ENCODE results near the gene NIT1.

The NIT1 gene

GRCh38 chr1:161117759-161118581, at the start of gene NIT1, which contains the start of gene PFDN2:
Gene NIT1, plus strand, starts transcription at chr1:161118105. Its CDS starts 72 bp downstream, at chr1:161118177.
Gene PFDN2, minus strand, starts transcription at chr1:161118037. Its CDS starts 11 bp downstream, at chr1:161118026.
- Mint-ChIP-seq H3K4me1 (peaks cover 49% of the 10 kb centered on the region), H3K27ac (peak within 1 kb of the TSS; percentile 87), H3K36me3 (peaks cover 11% of the 10 kb centered on the region), H3K4me3 (peak within 1 kb of the TSS; percentile 98), H3K27me3 (no peaks in the 10 kb centered on the region), H3K9me3 (no peaks in the 10 kb centered on the region)
- ATAC-seq (ENCODE audit: low read depth) (peak; percentile 81), DNase-seq (ENCODE audit: low spot score in 2 of 2) (peak; percentile 74 to 86)

GRCh38 chr1:161068306-161069234, 49.3 kb upstream of the NIT1 start:
- ATAC-seq (ENCODE audit: low read depth): peak; percentile 68
- peak; percentile 63 to 71 for DNase-seq (ENCODE audit: low spot score in 2 of 2)
- H3K27me3 Mint-ChIP-seq: no peaks in the 10 kb centered on the region
- peak overlapping the region; percentile 95 for H3K27ac Mint-ChIP-seq
- peaks cover 19% of the 10 kb centered on the region for H3K36me3 Mint-ChIP-seq
- H3K4me1 Mint-ChIP-seq: peaks cover 54% of the 10 kb centered on the region
- no peaks in the 10 kb centered on the region for H3K9me3 Mint-ChIP-seq
- peak overlapping the region; percentile 98 for H3K4me3 Mint-ChIP-seq

- H3K9me3 Mint-ChIP-seq: no peaks in the 10 kb centered on the region
- peak overlapping the region; percentile 98 for H3K4me3 Mint-ChIP-seq
- no peaks in the 10 kb centered on the region for H3K27me3 Mint-ChIP-seq
- H3K27ac Mint-ChIP-seq: peak overlapping the region; percentile 95
- peaks cover 17% of the 10 kb centered on the region for H3K36me3 Mint-ChIP-seq
- peaks cover 49% of the 10 kb centered on the region for H3K4me1 Mint-ChIP-seq
- DNase-seq (ENCODE audit: low spot score in 2 of 2) (no peak), ATAC-seq (ENCODE audit: low read depth) (no peak)
Observed at GRCh38 chr1:161069241-161069640, 48.7 kb upstream of the NIT1 start.

GRCh38 chr1:161069731-161070270, 48.1 kb upstream of the NIT1 start, which contains the start of gene ARHGAP30:
Gene ARHGAP30, minus strand, starts transcription at chr1:161069891. Its CDS starts 267 bp downstream, at chr1:161069624.
- H3K36me3 Mint-ChIP-seq: peaks cover 13% of the 10 kb centered on the region
- ATAC-seq (ENCODE audit: low read depth) (peak; percentile 81), DNase-seq (ENCODE audit: low spot score in 2 of 2) (peak; percentile 67 to 80)
- no peaks in the 10 kb centered on the region for H3K27me3 Mint-ChIP-seq
- peak within 1 kb of the TSS; percentile 98 for H3K4me3 Mint-ChIP-seq
- no peaks in the 10 kb centered on the region for H3K9me3 Mint-ChIP-seq
- H3K27ac Mint-ChIP-seq: peak within 1 kb of the TSS; percentile 95
- H3K4me1 Mint-ChIP-seq: peaks cover 43% of the 10 kb centered on the region

- ATAC-seq (ENCODE audit: low read depth): no peak
- peaks cover 13% of the 10 kb centered on the region for H3K36me3 Mint-ChIP-seq
- DNase-seq (ENCODE audit: low spot score in 2 of 2): no peak
- H3K27ac Mint-ChIP-seq: peak overlapping the region; percentile 95
- H3K4me1 Mint-ChIP-seq: peaks cover 43% of the 10 kb centered on the region
- no peaks in the 10 kb centered on the region for H3K27me3 Mint-ChIP-seq
- no peaks in the 10 kb centered on the region for H3K9me3 Mint-ChIP-seq
- no peak overlapping the region for H3K4me3 Mint-ChIP-seq
Observed at GRCh38 chr1:161070761-161071160, 47.1 kb upstream of the NIT1 start.

- Mint-ChIP-seq H3K36me3 (peaks cover 8% of the 10 kb centered on the region), H3K9me3 (no peaks in the 10 kb centered on the region), H3K27ac (peak overlapping the region; percentile 75), H3K27me3 (no peaks in the 10 kb centered on the region), H3K4me3 (no peak overlapping the region), H3K4me1 (peaks cover 37% of the 10 kb centered on the region)
- DNase-seq (ENCODE audit: low spot score in 2 of 2) (peak; percentile 32 to 40), ATAC-seq (ENCODE audit: low read depth) (no peak)
Observed at GRCh38 chr1:161071886-161072371, 46.0 kb upstream of the NIT1 start.

- H3K4me1 Mint-ChIP-seq: peaks cover 28% of the 10 kb centered on the region
- DNase-seq (ENCODE audit: low spot score in 2 of 2): no peak
- no peak for ATAC-seq (ENCODE audit: low read depth)
- no peaks in the 10 kb centered on the region for H3K9me3 Mint-ChIP-seq
- no peak overlapping the region for H3K27ac Mint-ChIP-seq
- no peaks in the 10 kb centered on the region for H3K27me3 Mint-ChIP-seq
- H3K36me3 Mint-ChIP-seq: peaks cover 4% of the 10 kb centered on the region
- no peak overlapping the region for H3K4me3 Mint-ChIP-seq
Observed at GRCh38 chr1:161072751-161073449, 45.0 kb upstream of the NIT1 start.

GRCh38 chr1:161073474-161074121, 44.3 kb upstream of the NIT1 start:
- H3K36me3 Mint-ChIP-seq: peaks cover 4% of the 10 kb centered on the region
- H3K9me3 Mint-ChIP-seq: no peaks in the 10 kb centered on the region
- H3K27ac Mint-ChIP-seq: no peak overlapping the region
- DNase-seq (ENCODE audit: low spot score in 2 of 2) (no peak), ATAC-seq (ENCODE audit: low read depth) (no peak)
- H3K4me1 Mint-ChIP-seq: peaks cover 23% of the 10 kb centered on the region
- H3K4me3 Mint-ChIP-seq: no peak overlapping the region
- H3K27me3 Mint-ChIP-seq: no peaks in the 10 kb centered on the region

GRCh38 chr1:161074676-161075368, 43.1 kb upstream of the NIT1 start:
- no peak overlapping the region for H3K4me3 Mint-ChIP-seq
- H3K9me3 Mint-ChIP-seq: no peaks in the 10 kb centered on the region
- no peaks in the 10 kb centered on the region for H3K36me3 Mint-ChIP-seq
- no peak for ATAC-seq (ENCODE audit: low read depth)
- no peak for DNase-seq (ENCODE audit: low spot score in 2 of 2)
- H3K4me1 Mint-ChIP-seq: peaks cover 15% of the 10 kb centered on the region
- H3K27me3 Mint-ChIP-seq: no peaks in the 10 kb centered on the region
- H3K27ac Mint-ChIP-seq: no peak overlapping the region

- Mint-ChIP-seq H3K27me3 (peaks cover 3% of the 10 kb centered on the region), H3K36me3 (no peaks in the 10 kb centered on the region), H3K4me1 (peaks cover 6% of the 10 kb centered on the region), H3K9me3 (no peaks in the 10 kb centered on the region), H3K27ac (no peak overlapping the region), H3K4me3 (no peak overlapping the region)
- DNase-seq (ENCODE audit: low spot score in 2 of 2) (no peak), ATAC-seq (ENCODE audit: low read depth) (no peak)
Observed at GRCh38 chr1:161076410-161076809, 41.5 kb upstream of the NIT1 start.

- ATAC-seq (ENCODE audit: low read depth) (no peak), DNase-seq (ENCODE audit: low spot score in 2 of 2) (no peak)
- Mint-ChIP-seq H3K4me3 (no peak overlapping the region), H3K27me3 (peaks cover 3% of the 10 kb centered on the region), H3K4me1 (no peaks in the 10 kb centered on the region), H3K9me3 (no peaks in the 10 kb centered on the region), H3K27ac (no peak overlapping the region), H3K36me3 (no peaks in the 10 kb centered on the region)
Observed at GRCh38 chr1:161077426-161077825, 40.5 kb upstream of the NIT1 start.

GRCh38 chr1:161079436-161080110, 38.3 kb upstream of the NIT1 start:
- ATAC-seq (ENCODE audit: low read depth) (no peak), DNase-seq (ENCODE audit: low spot score in 2 of 2) (no peak)
- Mint-ChIP-seq H3K9me3 (no peaks in the 10 kb centered on the region), H3K4me1 (no peaks in the 10 kb centered on the region), H3K27me3 (peaks cover 3% of the 10 kb centered on the region), H3K4me3 (no peak overlapping the region), H3K36me3 (no peaks in the 10 kb centered on the region), H3K27ac (no peak overlapping the region)

Measured in memory B cell (primary cell).